ENCODE results near the gene FCRL2.

FCRL2 gene

DNA sequence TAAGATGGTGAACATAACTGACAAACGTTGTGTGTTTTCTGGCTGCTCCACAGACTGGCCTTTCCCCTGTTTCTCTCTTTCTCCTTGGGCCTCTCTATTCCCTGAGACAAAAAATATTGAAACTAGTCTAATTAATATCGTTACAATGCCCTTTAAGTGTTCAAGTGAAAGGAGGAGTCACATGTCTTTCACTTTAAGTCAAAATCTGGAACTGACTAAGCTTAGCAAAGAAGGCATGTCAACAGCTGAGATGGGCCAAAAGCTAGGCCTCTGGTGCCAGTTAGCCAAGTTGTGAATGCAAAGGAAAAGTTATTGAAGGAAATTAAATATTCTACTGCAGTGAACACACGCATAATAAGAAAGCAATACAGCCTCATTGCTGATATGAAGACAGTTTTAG is 44.2 kb downstream of the FCRL2 start:
- DNase-seq (ENCODE audit: low spot score) = no peak
- in situ Hi-C loops (cut with MboI; ENCODE audit: low sequenced_read_pairs, unreplicated experiment) = no loop called here
- TF ChIP-seq, protein P1, sequence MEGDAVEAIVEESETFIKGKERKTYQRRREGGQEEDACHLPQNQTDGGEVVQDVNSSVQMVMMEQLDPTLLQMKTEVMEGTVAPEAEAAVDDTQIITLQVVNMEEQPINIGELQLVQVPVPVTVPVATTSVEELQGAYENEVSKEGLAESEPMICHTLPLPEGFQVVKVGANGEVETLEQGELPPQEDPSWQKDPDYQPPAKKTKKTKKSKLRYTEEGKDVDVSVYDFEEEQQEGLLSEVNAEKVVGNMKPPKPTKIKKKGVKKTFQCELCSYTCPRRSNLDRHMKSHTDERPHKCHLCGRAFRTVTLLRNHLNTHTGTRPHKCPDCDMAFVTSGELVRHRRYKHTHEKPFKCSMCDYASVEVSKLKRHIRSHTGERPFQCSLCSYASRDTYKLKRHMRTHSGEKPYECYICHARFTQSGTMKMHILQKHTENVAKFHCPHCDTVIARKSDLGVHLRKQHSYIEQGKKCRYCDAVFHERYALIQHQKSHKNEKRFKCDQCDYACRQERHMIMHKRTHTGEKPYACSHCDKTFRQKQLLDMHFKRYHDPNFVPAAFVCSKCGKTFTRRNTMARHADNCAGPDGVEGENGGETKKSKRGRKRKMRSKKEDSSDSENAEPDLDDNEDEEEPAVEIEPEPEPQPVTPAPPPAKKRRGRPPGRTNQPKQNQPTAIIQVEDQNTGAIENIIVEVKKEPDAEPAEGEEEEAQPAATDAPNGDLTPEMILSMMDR (IDR thresholded peaks at IDR 0.05; ENCODE audit: borderline replicate concordance, control extremely low read depth, extremely low read depth, insufficient read depth, missing control alignments) = no peak

DNA sequence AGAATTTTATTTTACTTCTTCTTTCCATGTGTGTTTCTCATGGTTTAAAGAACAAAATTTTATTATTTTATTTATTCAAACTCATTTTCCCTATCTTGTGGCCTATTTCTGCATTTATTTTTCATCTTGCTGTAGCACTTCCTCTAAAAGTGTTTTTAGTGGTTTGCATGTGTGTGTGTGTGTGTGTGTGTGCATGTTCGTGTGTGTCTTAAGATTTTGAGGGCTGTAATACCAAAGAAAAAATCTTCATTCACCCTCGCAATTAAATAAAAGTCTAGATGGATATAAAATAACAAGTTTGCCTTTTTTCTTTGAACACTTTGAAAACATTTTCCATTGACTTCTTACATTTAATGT is 51.7 kb downstream of the FCRL2 start:
- no peak for DNase-seq (ENCODE audit: low spot score)
- in situ Hi-C loops (cut with MboI; ENCODE audit: low sequenced_read_pairs, unreplicated experiment) = no loop called here
- TF ChIP-seq, protein P1 (IDR thresholded peaks at IDR 0.05; ENCODE audit: borderline replicate concordance, control extremely low read depth, extremely low read depth, insufficient read depth, missing control alignments) = no peak

DNA sequence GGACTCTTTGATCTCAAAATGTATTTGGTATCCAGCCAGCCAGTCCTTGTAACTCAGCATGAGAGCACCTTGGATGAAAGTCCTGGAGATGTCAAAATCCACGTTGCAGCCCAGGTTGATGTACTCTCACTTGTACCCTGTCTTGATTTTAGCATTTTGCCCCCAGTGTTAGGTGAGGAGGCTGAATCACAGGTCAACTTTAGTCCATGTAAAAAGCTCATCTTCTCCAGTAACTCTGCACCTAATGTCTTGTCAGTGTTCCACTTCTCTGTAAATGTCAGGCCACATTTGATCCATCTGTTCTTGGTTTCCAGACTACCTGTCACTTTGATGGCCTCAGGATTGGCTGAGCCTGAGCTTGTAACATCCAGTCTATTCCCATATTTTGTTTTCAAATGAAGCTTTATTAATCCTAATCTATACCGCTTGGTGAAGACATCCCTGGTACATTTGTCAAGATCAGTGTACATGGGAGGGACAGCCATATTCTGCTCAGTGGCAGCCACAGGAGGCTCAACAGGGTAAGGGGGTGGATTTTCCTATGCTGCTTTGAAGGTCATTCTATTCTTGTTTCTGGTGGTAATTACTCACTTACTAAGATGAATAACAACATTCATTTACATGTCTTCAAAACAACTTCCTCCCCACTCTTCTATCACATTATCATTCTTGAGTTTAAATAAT is 52.3 kb downstream of the FCRL2 start:
- in situ Hi-C loops (cut with MboI; ENCODE audit: low sequenced_read_pairs, unreplicated experiment) = no loop called here
- TF ChIP-seq, protein P1 (IDR thresholded peaks at IDR 0.05; ENCODE audit: borderline replicate concordance, control extremely low read depth, extremely low read depth, insufficient read depth, missing control alignments) = no peak
- DNase-seq (ENCODE audit: low spot score) = no peak

DNA sequence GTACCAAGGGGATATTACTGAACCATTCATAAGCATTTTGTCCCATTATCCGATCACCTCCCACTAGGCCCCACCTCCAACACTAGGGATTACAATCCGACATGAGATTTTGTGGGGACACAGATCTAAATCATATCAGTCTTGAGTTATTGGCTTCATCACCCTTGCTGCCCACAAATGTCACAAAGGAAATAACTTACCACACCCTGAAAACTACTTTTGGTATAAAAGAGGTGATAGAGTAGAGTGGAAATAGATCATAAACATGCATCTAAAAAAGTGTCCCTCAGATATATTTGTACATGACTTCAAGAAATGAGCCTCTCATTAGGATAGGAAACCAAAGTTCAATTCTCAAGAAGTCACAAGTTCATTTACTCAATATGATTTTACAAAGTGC is 53.8 kb downstream of the FCRL2 start:
- TF ChIP-seq, protein P1 (IDR thresholded peaks at IDR 0.05; ENCODE audit: borderline replicate concordance, control extremely low read depth, extremely low read depth, insufficient read depth, missing control alignments) = no peak
- in situ Hi-C loops (cut with MboI; ENCODE audit: low sequenced_read_pairs, unreplicated experiment) = no loop called here
- no peak for DNase-seq (ENCODE audit: low spot score)

DNA sequence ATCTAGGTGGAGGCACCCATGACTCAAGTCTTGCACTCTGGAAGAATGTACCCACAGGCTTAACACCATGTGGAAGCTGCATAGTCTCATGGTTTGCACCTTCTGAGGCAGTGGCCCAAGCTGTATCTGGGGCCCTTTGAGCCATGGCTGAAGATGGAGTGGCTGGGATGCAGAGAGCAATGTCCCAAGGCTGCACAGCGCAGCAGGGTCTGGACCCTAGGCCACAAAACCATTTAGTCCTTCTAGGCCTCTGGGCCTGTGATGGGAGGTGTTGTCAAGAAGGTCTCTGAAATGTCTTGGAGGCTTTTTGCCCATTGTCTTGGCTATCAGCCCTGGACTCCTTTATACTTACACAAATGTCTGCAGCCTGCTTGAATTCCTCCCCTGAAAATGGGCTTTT is 54.9 kb downstream of the FCRL2 start:
- in situ Hi-C loops (cut with MboI; ENCODE audit: low sequenced_read_pairs, unreplicated experiment) = no loop called here
- TF ChIP-seq, protein P1 (IDR thresholded peaks at IDR 0.05; ENCODE audit: borderline replicate concordance, control extremely low read depth, extremely low read depth, insufficient read depth, missing control alignments) = no peak

DNA sequence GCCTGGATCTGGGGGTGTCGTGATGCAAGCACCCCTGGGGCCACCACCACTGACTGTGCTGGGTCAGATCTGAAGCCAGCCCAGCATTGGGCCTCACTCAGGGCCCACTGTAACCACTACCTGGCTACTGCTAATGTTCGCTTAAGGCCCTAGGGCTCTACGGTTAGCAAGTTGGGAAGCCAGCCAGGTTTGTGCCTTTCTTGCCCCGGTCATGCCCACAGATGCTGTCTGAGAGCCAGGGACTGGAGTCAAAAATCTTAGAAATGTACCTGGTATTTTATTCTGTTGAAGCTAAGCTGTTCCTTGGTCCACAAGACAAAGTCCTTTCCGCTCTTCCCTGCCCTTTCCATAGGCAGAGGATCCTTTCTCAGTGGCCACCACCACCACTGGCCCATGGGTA is 61.2 kb downstream of the FCRL2 start:
- in situ Hi-C loops (cut with MboI; ENCODE audit: low sequenced_read_pairs, unreplicated experiment) = no loop called here
- TF ChIP-seq, protein P1 (IDR thresholded peaks at IDR 0.05; ENCODE audit: borderline replicate concordance, control extremely low read depth, extremely low read depth, insufficient read depth, missing control alignments) = no peak
- no peak for DNase-seq (ENCODE audit: low spot score)

More for the DNA sequence above, 54.9 kb downstream of the FCRL2 start:
- no peak for DNase-seq (ENCODE audit: low spot score)

All from GM13976 (cell line).